GM19099 (cell line): ENCODE results near the gene TBC1D1.
A peak's percentile ranks its signal among the peaks of the same experiment; 100 is the strongest.

ENCODE experiments used
- POLR2A ChIP-seq: IDR thresholded peaks from 3 replicates; pipeline ENCODE4 v1.6.1; 2011; ENCODE audit warnings: low read depth; ENCODE audit not compliant: insufficient read length; ENCODE audit errors: extremely low read depth

Gene TBC1D1

DNA sequence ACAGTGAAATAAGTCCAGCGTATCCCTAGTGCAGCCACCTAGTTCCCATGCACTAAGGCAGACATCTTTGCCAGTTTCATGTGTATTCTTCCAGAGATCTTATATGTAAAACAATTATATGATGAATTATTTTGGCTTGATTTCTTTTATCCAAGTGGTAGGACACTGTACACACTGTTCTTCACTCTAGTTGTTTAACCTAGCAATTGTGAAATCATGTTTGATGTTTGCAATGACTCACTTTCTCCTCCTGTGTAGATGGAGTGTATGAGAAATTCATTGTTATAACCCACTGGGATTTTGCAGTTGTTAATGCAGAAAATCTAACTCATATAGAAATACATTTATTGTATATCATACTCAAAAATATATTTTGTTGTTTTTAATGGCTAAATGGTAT, 17.5 kb upstream of the TBC1D1 start:
- TF ChIP-seq POLR2A: no peak

GRCh38 chr4:37876156-37876555, 14.7 kb upstream of the TBC1D1 start:
- TF ChIP-seq POLR2A: no peak

DNA sequence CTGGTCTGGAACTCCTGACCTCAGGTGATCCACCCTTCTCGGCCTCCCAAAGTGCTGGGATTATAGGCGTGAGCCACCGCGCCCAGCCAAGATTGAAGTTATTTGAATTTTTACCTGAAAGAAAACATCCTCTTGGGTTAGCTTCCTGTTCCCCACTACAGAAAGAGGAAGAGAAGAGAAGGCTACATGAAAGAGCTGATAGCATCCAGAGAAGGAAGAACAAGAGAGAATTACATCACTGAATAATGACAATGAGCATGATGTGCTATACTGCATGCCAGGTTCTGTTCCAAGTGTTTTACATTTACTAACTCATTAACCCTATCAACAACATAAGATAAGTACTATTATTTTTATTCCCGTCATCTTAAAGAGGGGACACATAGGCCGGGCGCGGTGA, 11.5 kb upstream of the TBC1D1 start:
- no peak for TF ChIP-seq POLR2A

DNA sequence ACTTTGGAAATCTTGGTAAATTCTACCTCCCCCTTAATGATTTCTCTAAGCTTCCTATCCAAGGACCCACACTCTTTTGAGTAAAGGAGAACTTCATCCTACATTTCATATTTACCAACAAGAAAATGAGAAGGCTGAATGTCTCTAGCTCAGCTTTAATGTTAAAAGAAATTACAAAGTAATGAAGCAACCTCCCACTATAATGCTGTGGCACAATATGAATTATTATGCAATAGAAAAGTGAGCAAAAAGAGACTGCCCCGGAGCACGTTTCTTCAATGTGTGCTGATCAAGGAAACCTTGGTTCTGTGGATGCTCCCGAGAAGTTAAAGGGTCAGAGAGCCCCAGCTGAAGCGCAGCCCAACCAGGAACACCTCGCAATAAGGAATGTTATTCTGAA, 9.1 kb upstream of the TBC1D1 start:
- TF ChIP-seq POLR2A: no peak

DNA sequence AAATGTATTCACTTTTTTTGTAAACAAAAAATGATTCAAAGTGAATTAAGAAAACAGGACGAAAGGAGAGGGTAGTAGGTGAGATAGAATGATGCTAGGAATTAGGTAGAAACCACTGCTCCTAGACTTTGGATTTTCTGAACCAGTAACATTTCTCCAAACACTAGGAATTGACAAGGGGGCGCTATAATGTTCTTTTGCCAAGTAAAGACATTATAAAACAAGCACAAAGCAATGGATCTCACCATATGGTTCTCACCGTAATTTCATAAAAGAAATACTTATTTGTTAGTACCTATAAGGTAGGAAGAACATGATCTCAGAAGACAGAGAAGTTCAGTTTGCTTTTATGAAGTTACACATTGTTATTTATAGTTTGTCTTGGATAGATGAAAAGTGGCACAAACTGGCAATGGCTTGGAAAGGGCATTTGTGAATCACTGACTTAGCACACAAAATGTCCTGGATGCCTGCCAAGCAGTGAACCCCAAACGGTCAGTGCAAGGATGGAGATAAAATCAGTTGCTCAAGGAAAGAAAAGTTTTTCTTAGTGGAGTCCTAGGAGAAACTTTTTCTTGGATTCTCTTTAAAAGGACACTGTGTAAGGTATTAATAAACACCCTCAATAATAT, 8.1 kb upstream of the TBC1D1 start:
- TF ChIP-seq POLR2A: no peak

DNA sequence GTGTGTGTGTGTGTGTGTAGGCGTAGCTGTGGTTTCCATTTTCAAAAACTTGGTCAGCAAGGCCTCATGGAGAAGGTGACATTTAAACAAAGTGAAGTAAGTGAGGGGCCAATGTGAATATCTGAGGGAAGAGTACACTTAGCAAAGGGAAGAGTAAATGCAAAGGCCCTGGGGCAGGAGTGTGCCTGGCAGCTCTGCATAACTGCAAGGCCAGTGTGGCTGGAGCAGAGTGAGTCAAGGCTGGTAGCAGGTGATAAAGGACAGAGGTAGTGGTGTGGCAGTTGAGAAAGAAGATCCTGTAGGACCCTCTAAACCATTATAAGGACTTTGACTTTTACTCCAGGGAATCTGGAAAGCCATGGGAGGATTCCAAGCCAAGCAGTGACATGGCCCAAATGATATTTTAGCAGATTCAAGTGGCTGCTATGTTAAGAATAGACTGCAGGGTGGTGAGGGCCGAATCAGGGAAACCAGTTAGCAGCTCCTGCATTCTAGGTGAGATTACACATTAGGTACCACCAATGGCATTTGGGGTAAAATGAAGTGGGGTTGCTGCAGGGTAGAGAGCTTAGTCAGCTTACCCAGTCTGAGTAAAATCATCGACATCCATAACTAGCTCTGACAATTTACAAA, 5.9 kb upstream of the TBC1D1 start:
- no peak for TF ChIP-seq POLR2A

- no peak for TF ChIP-seq POLR2A
Measured at GRCh38 chr4:37885496-37885895, 5.4 kb upstream of the TBC1D1 start.

GRCh38 chr4:37889849-37890800, 759 bp upstream of the TBC1D1 start:
- no peak for TF ChIP-seq POLR2A

- peak; percentile 36 for TF ChIP-seq POLR2A
Measured at GRCh38 chr4:37891260-37892159, 626 bp downstream of the TBC1D1 start.

- TF ChIP-seq POLR2A: no peak
Measured at GRCh38 chr4:37892641-37893040, 1.8 kb downstream of the TBC1D1 start.

- TF ChIP-seq POLR2A: no peak
Measured at GRCh38 chr4:37893164-37893563, 2.3 kb downstream of the TBC1D1 start.

DNA sequence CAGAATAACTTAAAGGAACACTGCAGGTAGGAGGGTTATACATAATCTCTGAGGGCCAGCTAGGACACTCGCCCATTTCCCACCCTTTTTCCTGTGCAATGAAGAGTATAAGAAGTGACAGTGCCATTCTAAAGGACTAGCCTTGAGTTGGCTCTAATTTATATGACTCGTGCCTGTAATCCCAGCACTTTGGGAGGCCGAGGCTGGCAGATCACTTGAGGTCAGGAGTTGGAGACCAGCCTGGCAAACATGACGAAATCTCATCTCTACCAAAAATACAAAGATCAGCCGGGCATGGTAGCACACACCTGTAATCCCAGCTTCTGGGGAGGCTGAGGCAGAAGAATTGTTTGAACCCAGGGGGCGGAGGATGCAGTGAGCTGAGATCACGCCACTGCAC, 4.4 kb downstream of the TBC1D1 start:
- no peak for TF ChIP-seq POLR2A

- TF ChIP-seq POLR2A: no peak
Measured at GRCh38 chr4:37896206-37896860, 5.4 kb downstream of the TBC1D1 start.

DNA sequence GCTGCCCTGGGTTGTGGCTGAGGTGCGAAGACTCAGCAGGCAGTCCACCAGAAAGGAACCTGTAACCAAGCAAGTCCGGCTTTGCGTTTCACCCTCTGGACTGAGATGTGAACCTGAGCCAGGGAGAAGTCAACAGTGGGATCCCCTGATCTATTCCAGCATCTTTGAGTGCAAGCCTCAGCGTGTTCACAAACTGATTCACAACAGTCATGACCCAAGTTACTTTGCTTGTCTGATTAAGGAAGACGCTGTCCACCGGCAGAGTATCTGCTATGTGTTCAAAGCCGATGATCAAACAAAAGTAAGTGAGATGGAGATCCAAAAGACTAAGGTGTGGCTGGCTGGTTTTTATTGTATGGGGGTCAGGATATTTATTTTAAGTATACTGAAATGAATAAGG, 11.3 kb downstream of the TBC1D1 start:
- TF ChIP-seq POLR2A: no peak
